PC-9 (cell line): ENCODE data around the gene AQR.

ENCODE experiments used
- EZH2 ChIP-seq: fragments of 200-600 bp; sonication (generic); IDR thresholded peaks from 2 replicates; pipeline ENCODE4 v1.8.0; 2017; ENCODE audit warnings: antibody characterized with exemption, low read depth
- TF ChIP-seq, protein P1 (sequence below): fragments of 200-600 bp; sonication (generic); conservative IDR thresholded peaks from 2 replicates; pipeline ENCODE4 v1.6.1; 2017; ENCODE audit warnings: mixed run types, antibody characterized with exemption, mild to moderate bottlenecking, moderate library complexity

DNA sequence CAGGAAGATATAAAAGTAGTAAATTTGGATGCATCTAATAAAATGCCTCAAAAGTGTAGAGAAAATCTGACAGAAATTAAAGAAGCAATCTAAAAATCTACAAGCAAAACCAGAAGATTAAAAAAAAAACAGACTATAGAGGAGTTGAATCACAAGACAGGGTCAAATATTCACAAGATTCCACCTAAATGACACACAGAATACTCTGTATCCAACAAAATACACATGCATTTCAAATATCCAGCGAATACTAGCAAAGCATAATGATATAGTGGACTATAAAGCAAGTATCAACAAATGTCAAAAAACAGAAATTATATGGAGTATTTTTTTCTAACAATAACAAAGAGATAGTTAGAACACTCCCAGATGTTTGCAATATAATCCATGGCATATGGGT, 153.7 kb downstream of the AQR start:
- TF ChIP-seq, protein P1, sequence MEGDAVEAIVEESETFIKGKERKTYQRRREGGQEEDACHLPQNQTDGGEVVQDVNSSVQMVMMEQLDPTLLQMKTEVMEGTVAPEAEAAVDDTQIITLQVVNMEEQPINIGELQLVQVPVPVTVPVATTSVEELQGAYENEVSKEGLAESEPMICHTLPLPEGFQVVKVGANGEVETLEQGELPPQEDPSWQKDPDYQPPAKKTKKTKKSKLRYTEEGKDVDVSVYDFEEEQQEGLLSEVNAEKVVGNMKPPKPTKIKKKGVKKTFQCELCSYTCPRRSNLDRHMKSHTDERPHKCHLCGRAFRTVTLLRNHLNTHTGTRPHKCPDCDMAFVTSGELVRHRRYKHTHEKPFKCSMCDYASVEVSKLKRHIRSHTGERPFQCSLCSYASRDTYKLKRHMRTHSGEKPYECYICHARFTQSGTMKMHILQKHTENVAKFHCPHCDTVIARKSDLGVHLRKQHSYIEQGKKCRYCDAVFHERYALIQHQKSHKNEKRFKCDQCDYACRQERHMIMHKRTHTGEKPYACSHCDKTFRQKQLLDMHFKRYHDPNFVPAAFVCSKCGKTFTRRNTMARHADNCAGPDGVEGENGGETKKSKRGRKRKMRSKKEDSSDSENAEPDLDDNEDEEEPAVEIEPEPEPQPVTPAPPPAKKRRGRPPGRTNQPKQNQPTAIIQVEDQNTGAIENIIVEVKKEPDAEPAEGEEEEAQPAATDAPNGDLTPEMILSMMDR: no peak
- no peak for TF ChIP-seq EZH2
